Activated CD8-positive, alpha-beta memory T cell treated with anti-CD3 and anti-CD28 coated beads, Interleukin-2, amount 50 U/mL, for 1 hour (primary cell): Measurements from ENCODE around the gene NOL4L.

ENCODE experiments used
- DNase-seq: peaks from one replicate; pipeline ENCODE4 v3.0.0-alpha.2; 2020; ENCODE audit errors: extremely low read depth

NOL4L gene

GRCh38 chr20:32484958-32485769 lies 100.0 kb downstream of the NOL4L start:
- peak; percentile 57 for DNase-seq

GRCh38 chr20:32484225-32484957 lies 100.7 kb downstream of the NOL4L start:
- DNase-seq, result no peak

GRCh38 chr20:32483351-32484224 lies 101.5 kb downstream of the NOL4L start:
- no peak for DNase-seq

GRCh38 chr20:32482442-32483261 lies 102.5 kb downstream of the NOL4L start:
- DNase-seq, result no peak

- no peak for DNase-seq
Observed at GRCh38 chr20:32482143-32482441, 103.0 kb downstream of the NOL4L start.

- DNase-seq, result no peak
Observed at GRCh38 chr20:32481311-32482142, 103.6 kb downstream of the NOL4L start.

GRCh38 chr20:32480371-32481241 lies 104.5 kb downstream of the NOL4L start:
- DNase-seq, result no peak

- DNase-seq, result no peak
Observed at GRCh38 chr20:32479697-32480171, 105.4 kb downstream of the NOL4L start.

GRCh38 chr20:32479012-32479411 lies 106.1 kb downstream of the NOL4L start:
- no peak for DNase-seq

- DNase-seq, result no peak
Observed at GRCh38 chr20:32478576-32478975, 106.6 kb downstream of the NOL4L start.

- DNase-seq, result no peak
Observed at GRCh38 chr20:32477594-32478512, 107.3 kb downstream of the NOL4L start.

GRCh38 chr20:32476684-32477593 lies 108.2 kb downstream of the NOL4L start:
- no peak for DNase-seq

- no peak for DNase-seq
Observed at GRCh38 chr20:32474967-32475811, 109.9 kb downstream of the NOL4L start.

GRCh38 chr20:32474717-32474966 lies 110.5 kb downstream of the NOL4L start:
- no peak for DNase-seq

GRCh38 chr20:32474009-32474716 lies 111.0 kb downstream of the NOL4L start:
- DNase-seq, result no peak
